ENCODE results near the gene PTPRA.
A peak's percentile ranks its signal among the peaks of the same experiment; 100 is the strongest.

Gene PTPRA

GRCh38 chr20:2849529-2849928, 23.8 kb upstream of the PTPRA start:
- TF ChIP-seq, protein P1, sequence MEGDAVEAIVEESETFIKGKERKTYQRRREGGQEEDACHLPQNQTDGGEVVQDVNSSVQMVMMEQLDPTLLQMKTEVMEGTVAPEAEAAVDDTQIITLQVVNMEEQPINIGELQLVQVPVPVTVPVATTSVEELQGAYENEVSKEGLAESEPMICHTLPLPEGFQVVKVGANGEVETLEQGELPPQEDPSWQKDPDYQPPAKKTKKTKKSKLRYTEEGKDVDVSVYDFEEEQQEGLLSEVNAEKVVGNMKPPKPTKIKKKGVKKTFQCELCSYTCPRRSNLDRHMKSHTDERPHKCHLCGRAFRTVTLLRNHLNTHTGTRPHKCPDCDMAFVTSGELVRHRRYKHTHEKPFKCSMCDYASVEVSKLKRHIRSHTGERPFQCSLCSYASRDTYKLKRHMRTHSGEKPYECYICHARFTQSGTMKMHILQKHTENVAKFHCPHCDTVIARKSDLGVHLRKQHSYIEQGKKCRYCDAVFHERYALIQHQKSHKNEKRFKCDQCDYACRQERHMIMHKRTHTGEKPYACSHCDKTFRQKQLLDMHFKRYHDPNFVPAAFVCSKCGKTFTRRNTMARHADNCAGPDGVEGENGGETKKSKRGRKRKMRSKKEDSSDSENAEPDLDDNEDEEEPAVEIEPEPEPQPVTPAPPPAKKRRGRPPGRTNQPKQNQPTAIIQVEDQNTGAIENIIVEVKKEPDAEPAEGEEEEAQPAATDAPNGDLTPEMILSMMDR (IDR thresholded peaks at IDR 0.05; ENCODE audit: control insufficient read depth, extremely low read depth, insufficient read depth): no peak
- no peak overlapping the region for H3K4me3 ChIP-seq (ENCODE audit: low read depth, low read length)
- no peak for DNase-seq (ENCODE audit: low read depth)

DNA sequence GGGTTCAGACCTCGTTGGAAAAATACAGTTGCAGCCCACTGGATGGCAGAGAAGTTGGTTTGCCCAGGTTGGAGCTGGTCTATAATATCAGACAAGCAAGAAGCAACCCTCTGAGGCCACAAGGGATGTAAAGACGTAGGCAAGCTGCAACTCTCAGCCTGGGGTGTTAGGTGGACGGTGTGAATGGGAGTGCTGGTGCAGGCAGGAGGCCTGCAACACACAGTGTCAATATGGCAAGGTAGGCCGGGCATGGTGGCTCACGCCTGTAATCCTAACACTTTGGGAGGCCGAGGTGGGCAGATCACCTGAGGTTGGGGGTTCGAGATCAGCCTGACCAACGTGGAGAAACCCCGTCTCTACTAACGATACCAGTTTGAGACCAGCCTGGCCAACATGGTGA, 22.2 kb upstream of the PTPRA start:
- TF ChIP-seq, protein P1 (IDR thresholded peaks at IDR 0.05; ENCODE audit: control insufficient read depth, extremely low read depth, insufficient read depth): no peak
- no peak for DNase-seq (ENCODE audit: low read depth)

GRCh38 chr20:2858591-2858990, 14.7 kb upstream of the PTPRA start:
- no peak for DNase-seq (ENCODE audit: low read depth)
- H3K4me3 ChIP-seq (ENCODE audit: low read depth, low read length): no peak overlapping the region
- TF ChIP-seq, protein P1 (IDR thresholded peaks at IDR 0.05; ENCODE audit: control insufficient read depth, extremely low read depth, insufficient read depth): no peak

More for the DNA sequence above, 22.2 kb upstream of the PTPRA start:
- no peak overlapping the region for H3K4me3 ChIP-seq (ENCODE audit: low read depth, low read length)

DNA sequence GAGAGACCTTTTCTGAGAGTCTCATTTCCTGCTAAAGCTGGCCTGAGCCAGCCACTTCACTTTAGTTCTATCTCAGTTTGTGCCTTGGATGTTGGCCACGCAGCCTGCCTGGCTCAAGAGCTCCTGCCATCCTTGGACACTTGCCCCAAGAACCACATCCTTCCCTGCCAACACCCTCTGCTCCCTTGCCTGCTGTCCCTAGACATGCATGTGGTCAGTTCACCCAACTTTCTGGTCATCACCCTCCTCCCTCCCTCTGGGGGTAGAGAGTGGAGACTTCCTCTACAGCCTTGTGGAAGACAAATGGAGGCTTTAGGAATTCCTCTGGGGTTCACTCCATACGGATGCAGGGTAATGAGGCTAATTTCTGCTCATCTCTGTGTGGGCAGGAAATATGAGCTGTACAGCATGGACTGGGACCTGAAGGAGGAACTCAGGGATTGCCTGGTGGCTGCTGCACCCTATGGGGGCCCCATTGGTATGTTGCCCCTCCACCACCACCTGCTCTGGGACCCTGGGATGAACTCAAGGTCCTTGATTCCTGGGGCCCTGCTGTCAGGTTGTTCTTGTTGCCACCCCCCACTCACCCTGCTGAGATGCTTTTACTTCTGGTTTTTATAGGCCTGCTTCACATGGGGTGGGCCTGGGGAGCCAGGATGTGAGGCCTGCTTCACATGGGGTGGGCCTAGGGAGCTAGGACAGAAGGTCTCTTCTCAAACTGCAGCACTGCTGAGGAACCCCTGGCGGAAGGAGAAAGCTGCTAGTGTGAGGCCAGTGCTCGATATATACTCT, 13.8 kb upstream of the PTPRA start:
- DNase-seq (ENCODE audit: low read depth): peak; percentile 59
- TF ChIP-seq, protein P1 (IDR thresholded peaks at IDR 0.05; ENCODE audit: control insufficient read depth, extremely low read depth, insufficient read depth): no peak
- no peak overlapping the region for H3K4me3 ChIP-seq (ENCODE audit: low read depth, low read length)

- DNase-seq (ENCODE audit: low read depth): no peak
- H3K4me3 ChIP-seq (ENCODE audit: low read depth, low read length): no peak overlapping the region
- TF ChIP-seq, protein P1 (IDR thresholded peaks at IDR 0.05; ENCODE audit: control insufficient read depth, extremely low read depth, insufficient read depth): no peak
These were observed 8.7 kb upstream of the PTPRA start for GRCh38 chr20:2864626-2865025.

DNA sequence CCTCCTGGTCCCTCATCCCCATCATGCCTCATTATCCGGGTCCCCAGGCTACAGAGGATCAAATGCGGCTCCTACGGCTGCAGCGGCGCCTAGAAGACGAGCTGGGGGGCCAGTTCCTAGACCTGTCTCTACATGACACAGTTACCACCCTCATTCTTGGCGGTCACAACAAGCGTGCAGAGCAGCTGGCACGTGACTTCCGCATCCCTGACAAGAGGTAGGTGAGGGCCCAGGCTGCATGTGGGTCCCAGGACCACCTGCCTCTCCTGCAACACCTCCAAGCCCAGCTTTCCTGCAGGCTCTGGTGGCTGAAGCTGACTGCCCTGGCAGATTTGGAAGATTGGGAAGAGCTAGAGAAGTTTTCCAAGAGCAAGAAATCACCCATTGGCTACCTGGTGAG, 8.2 kb upstream of the PTPRA start:
- TF ChIP-seq, protein P1 (IDR thresholded peaks at IDR 0.05; ENCODE audit: control insufficient read depth, extremely low read depth, insufficient read depth): no peak
- H3K4me3 ChIP-seq (ENCODE audit: low read depth, low read length): no peak overlapping the region
- no peak for DNase-seq (ENCODE audit: low read depth)

DNA sequence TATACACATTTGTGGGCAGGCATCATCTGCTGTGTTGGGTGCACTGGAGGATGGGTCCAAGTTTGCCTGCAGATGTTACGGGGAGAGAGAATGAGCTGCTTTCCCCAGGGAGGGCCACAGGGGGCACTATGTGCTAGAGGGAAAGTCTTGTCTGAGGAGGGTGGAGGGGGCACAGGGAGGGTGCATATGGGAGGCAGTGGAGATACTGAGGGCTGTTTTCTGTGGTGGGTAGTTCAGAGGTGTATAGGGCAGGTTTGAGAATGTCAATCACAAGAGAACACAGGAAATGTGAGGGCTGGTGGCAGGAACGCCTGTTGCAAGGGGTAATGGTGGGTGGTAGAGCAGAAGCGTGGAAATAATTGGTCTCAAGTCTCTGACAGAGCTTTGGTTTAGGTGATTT, 7.7 kb upstream of the PTPRA start:
- DNase-seq (ENCODE audit: low read depth): no peak
- TF ChIP-seq, protein P1 (IDR thresholded peaks at IDR 0.05; ENCODE audit: control insufficient read depth, extremely low read depth, insufficient read depth): no peak
- H3K4me3 ChIP-seq (ENCODE audit: low read depth, low read length): no peak overlapping the region
